Epithelial cell of proximal tubule (primary cell): ENCODE data around the gene DIRAS1. TPM values are rescaled to one million over a fixed set of nuclear protein-coding genes. Genes with fewer than 3 reads are reported as not detected.

Source experiments
- DNase-seq: peaks from one replicate; pipeline ENCODE4 v3.0.0-alpha.2; 2011; ENCODE audit warnings: low read depth
- H3K4me3 ChIP-seq: 2 replicates; pipeline ENCODE4 v1.5.1; 2011; ENCODE audit warnings: low read depth, mild to moderate bottlenecking, low read length
- CTCF ChIP-seq: conservative IDR thresholded peaks from 2 replicates; pipeline ENCODE4 v1.5.1; 2012; ENCODE audit warnings: low read depth, mild to moderate bottlenecking, low read length
- total RNA-seq: library from RNA; depleted of rRNA; stranded (reverse); fragments of >200 nt; gene quantifications from 2 replicates; pipeline ENCODE4 v1.2.3, GENCODE V29; 2015

DIRAS1 gene
- total RNA-seq, 1 donor from 2014 or later: not detected

GRCh38 chr19:2721570-2722540 lies 683 bp upstream of the DIRAS1 start:
- TF ChIP-seq CTCF: no peak
- H3K4me3 ChIP-seq: no peak overlapping the region

GRCh38 chr19:2719920-2720776 lies 1.0 kb downstream of the DIRAS1 start:
- H3K4me3 ChIP-seq: peak overlapping the region; percentile 22
- TF ChIP-seq CTCF: no peak
- DNase-seq: no peak

More at GRCh38 chr19:2721570-2722540, 683 bp upstream of the DIRAS1 start:
- no peak for DNase-seq

- H3K4me3 ChIP-seq: no peak overlapping the region
- TF ChIP-seq CTCF: no peak
- no peak for DNase-seq
Observed at GRCh38 chr19:2719232-2719735, 1.9 kb downstream of the DIRAS1 start.

GRCh38 chr19:2717638-2718541 lies 3.3 kb downstream of the DIRAS1 start:
- DNase-seq: no peak
- no peak for TF ChIP-seq CTCF
- H3K4me3 ChIP-seq: no peak overlapping the region

- H3K4me3 ChIP-seq: no peak overlapping the region
- no peak for DNase-seq
- no peak for TF ChIP-seq CTCF
Observed at GRCh38 chr19:2716722-2717637, 4.2 kb downstream of the DIRAS1 start.
